NCI-H1105 treated with DMSO at 0.1 percent for 48 hours (cell line): ENCODE measurements around the gene SLC20A1.

Experiments used
- DNase-seq: peaks from one replicate; lab custom pipeline; 2025; lab: John Stamatoyannopoulos, UW

SLC20A1 gene

DNA sequence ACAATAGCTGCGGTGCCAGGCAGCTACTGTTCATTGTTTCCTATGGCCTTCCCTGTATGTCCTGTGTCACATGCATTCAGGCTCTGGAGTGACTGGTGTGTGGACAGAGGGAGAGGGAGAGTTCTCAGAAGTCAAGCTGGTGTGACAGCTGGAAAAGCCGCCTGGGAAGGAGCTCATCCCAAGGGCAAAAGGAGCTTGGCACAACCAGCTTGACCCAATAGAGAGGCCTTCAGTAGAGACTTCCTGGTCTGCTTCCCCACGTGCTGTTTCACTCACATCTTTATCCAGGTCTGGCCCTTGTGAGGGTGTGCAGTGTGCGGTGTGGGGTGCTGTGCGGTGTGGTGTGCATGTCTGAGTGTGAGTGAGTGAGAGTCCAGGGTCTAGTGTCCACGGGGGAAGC, 64.0 kb downstream of the SLC20A1 start:
- DNase-seq = no peak

DNA sequence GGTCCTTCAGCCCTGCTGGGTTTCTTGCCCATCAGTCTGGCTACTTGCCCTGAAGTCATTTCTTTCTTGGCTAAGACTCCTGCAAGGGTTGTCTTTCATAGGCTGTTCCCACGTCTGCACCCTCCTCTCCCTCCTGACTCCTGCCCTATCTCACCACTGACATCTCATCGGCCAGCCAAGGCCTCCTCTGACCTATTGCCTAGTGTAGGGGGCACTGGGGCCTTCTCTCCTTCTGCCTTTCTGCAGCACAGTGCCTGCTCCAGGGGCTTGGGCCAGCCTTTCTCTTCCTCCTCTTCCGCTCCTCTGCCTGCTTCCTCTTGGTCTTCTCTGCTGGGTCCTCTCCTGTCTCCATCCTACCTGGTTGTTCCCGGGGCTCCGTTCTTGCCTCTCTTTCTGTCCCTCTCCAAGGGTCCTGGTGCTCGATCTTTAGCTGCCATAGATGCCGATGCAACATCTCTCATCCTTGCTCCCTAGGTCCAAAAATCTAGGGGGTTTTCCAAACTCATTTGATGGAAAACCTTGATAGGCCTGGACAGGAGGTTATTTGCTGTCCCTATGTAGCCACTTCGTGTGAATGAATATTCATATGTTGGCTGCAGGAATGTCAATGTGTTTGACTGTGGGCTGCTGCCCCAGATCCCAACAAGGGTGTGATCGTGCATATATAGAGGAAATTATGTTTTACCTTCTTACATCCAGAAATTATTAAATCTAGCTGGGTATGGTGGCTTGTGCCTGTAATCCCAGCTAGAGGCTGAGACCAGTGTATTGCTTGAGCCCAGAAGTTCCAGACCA, 65.4 kb downstream of the SLC20A1 start:
- no peak for DNase-seq

DNA sequence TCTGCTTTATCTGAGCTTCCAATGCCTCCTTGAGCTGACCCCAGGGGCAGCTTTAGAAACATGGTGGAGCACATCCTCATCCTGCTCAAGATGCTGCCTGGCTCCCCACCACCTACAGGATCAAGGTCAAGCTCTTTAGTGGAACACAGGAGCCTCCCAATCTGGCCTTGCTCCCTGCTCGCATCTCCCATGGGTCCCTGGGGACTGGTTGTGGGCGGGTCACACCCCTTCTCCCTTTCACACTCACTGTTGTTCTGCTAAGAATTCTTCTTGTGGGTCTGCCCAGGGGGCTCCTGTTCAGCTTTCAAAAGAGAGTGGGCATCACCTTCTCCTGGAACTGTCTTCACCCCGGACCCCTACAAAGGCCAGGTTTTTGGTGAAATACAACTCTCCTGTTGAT, 66.7 kb downstream of the SLC20A1 start:
- no peak for DNase-seq

DNA sequence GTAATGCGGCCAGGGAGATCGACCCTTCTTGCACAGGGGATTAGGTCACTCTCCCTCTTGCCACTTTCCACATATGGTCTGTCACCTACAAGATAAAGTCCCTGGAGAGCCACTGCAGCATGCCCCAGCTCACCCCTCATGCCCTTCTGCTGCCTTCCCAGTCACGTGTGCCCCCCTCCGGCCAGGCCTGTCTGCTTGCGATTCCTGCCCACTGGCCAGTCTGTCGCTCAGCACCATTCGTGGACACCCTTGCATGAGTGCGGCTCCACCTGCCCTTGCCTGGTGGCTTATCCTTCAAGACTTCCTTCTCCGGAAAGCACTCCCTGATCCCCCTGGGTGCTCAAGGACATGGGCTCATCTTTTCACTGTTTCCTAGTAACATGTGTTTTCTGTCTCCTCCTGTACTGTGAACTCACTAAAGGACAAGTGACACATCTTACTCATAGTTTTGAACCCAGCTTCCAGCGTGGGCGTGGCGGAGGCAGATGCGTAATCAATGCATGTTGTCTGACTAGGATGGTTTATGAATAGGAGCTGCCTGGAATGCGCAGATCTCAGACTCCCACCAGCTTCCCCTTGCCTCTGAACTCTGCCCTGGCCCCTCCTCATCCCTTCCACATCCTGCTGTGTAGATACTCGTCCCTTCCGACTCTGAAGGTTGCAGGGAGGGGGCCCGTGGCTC, 67.3 kb downstream of the SLC20A1 start:
- no peak for DNase-seq
